Uterine smooth muscle cell (primary cell): Measurements from ENCODE around the gene SDC4. TPM values are rescaled to one million over a fixed set of nuclear protein-coding genes. Genes with fewer than 3 reads are reported as not detected.

Experiments
- total RNA-seq: library from RNA; depleted of rRNA; stranded (reverse); fragments of >200 nt; gene quantifications from 2 replicates; pipeline ENCODE4 v1.2.3, GENCODE V29; 2014

Gene SDC4
- 129 and 156 TPM in 2 replicates for total RNA-seq

GRCh38 chr20:45347936-45348778 is at the start of gene SDC4:
SDC4 (minus strand) TSS chr20:45348424; CDS start chr20:45348384, 40 bp downstream.

DNA sequence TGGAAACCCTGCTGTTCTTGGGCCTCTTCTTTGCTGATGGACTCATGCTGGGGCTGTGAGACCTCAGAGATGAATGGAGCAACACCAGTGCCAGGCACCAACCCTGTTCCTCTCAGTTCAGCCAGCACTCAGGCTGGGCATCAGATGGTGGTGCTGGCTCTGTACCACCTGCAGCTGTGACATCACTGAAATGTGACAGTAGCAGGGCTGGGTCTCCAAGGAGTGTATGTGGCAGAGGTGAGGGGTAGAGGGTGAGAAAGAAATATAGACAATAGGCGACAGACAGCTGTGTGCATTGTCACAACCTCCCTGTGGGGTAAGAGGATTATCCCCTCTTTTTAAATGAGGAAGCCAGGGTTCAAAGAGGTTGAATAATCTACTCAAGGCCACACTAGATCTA is 30.0 kb upstream of the SDC4 start, which contains the start of gene TP53TG5:
Gene TP53TG5 (minus strand): TSS at position 135 of the 400 bp plus-strand sequence. CDS start 89 bp downstream, at position 46.

GRCh38 chr20:45362804-45363610 is 14.8 kb upstream of the SDC4 start, which contains the start of gene SYS1:
SYS1 (plus strand) TSS chr20:45363156; CDS start chr20:45363532, 376 bp downstream.

GRCh38 chr20:45308117-45308778 is 40.0 kb downstream of the SDC4 start, which contains the start of gene MATN4:
MATN4 (minus strand) TSS chr20:45308299; CDS start chr20:45305582, 2,717 bp downstream.

DNA sequence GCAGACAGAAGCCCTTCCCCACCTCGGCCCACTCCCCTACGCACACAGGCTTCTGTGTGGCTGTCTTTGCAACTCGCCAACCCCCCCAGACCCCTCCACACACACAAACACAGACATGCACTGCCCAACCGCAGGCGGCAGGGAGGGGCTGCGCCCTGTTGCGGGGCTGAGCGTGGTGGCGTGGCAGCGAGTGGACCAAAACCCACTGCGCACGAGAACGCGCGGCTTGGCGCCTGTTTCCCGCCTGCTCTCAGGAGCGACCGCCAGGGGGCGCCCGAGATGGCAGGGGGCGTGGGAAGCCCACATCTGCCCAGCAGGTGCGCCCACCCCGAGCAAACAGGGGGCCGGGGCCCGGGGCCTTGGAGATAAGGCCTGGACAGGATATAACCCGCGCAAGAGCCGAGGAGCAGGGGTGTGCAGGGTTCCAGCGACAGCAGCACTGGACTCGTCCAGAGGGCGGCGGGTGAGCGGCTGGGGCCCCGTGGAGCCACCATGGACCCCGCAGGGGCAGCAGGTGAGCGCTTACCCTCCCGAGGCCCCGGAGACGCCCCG is 41.7 kb downstream of the SDC4 start, which contains the start of gene RBPJL:
Gene RBPJL (plus strand): TSS at position 410 of the 552 bp plus-strand sequence. CDS start 83 bp downstream, at position 493.

Other genes starting within 250 kb of the SDC4 start
- gene KCNS1, start 247.3 kb downstream of the SDC4 start, total RNA-seq, result 1.00 and 1.6 TPM in 2 replicates
- not detected in 2 replicates for gene WFDC5, start 233.2 kb downstream of the SDC4 start, total RNA-seq
- not detected in 2 replicates for gene WFDC12, start 224.0 kb downstream of the SDC4 start, total RNA-seq
- not detected in 2 replicates for gene PI3, start 173.5 kb downstream of the SDC4 start, total RNA-seq
- gene SEMG1, start 141.4 kb downstream of the SDC4 start, total RNA-seq, result not detected in 2 replicates
- gene SEMG2, start 127.1 kb downstream of the SDC4 start, total RNA-seq, result not detected in 2 replicates
- gene SLPI, start 93.9 kb downstream of the SDC4 start, total RNA-seq, result not detected in 2 replicates
- not detected in 2 replicates for gene RBPJL, start 41.6 kb downstream of the SDC4 start, total RNA-seq
- 0.11 TPM in 1 of 2 replicates, not detected in the other for gene MATN4, start 40.1 kb downstream of the SDC4 start, total RNA-seq
- gene SYS1, start 14.7 kb upstream of the SDC4 start, total RNA-seq, result 18.5 and 19.4 TPM in 2 replicates
- not detected in 2 replicates for gene TP53TG5, start 29.9 kb upstream of the SDC4 start, total RNA-seq
- 3.4 and 9.6 TPM in 2 replicates for gene DBNDD2, start 59.9 kb upstream of the SDC4 start, total RNA-seq
- gene PIGT, start 67.7 kb upstream of the SDC4 start, total RNA-seq, result 16.7 and 21.1 TPM in 2 replicates
- not detected in 2 replicates for gene WFDC2, start 121.3 kb upstream of the SDC4 start, total RNA-seq
- not detected in 2 replicates for gene SPINT3, start 167.2 kb upstream of the SDC4 start, total RNA-seq
- gene WFDC6, start 191.1 kb upstream of the SDC4 start, total RNA-seq, result not detected in 2 replicates
- gene EPPIN, start 199.0 kb upstream of the SDC4 start, total RNA-seq, result not detected in 2 replicates
- gene WFDC8, start 230.9 kb upstream of the SDC4 start, total RNA-seq, result not detected in 2 replicates